PC-3 (cell line): ENCODE results near the gene ACVR1.

Source experiments
- EZH2 ChIP-seq: fragments of 300-600 bp; sonication (generic); IDR thresholded peaks from one replicate; pipeline ENCODE4 v1.6.1; 2017; ENCODE audit warnings: antibody characterized with exemption, mild to moderate bottlenecking, low read length; ENCODE audit not compliant: unreplicated experiment
- TF ChIP-seq, protein P1 (sequence below): fragments of 300-600 bp; sonication (generic); conservative IDR thresholded peaks from 2 replicates; pipeline ENCODE4 v1.5.1; 2017; ENCODE audit warnings: antibody characterized with exemption, low read depth, mild to moderate bottlenecking, low read length

- TF ChIP-seq, protein P1, sequence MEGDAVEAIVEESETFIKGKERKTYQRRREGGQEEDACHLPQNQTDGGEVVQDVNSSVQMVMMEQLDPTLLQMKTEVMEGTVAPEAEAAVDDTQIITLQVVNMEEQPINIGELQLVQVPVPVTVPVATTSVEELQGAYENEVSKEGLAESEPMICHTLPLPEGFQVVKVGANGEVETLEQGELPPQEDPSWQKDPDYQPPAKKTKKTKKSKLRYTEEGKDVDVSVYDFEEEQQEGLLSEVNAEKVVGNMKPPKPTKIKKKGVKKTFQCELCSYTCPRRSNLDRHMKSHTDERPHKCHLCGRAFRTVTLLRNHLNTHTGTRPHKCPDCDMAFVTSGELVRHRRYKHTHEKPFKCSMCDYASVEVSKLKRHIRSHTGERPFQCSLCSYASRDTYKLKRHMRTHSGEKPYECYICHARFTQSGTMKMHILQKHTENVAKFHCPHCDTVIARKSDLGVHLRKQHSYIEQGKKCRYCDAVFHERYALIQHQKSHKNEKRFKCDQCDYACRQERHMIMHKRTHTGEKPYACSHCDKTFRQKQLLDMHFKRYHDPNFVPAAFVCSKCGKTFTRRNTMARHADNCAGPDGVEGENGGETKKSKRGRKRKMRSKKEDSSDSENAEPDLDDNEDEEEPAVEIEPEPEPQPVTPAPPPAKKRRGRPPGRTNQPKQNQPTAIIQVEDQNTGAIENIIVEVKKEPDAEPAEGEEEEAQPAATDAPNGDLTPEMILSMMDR: peak; percentile 53
- TF ChIP-seq EZH2: no peak
These were observed 124.6 kb downstream of the ACVR1 start for GRCh38 chr2:157751462-157752058.
